ENCODE data around the gene SLC4A2.
"Not testable (repeated sequence)": the region's sequence is repeated elsewhere in the genome, so short reads cannot be mapped to it uniquely, and the experiment has no call there.

Gene SLC4A2

GRCh38 chr7:151059367-151060112 lies at the start of gene SLC4A2:
Gene SLC4A2, plus strand, starts transcription at chr7:151059589. Its CDS starts 2,399 bp downstream, at chr7:151061988.
- Histone ChIP-seq H3K9ac (ENCODE audit: low read length in 5 of 5) (peak within 1 kb of the TSS; percentile 73 to 94 (median 83)), H3K36me3 (ENCODE audit: control insufficient read depth in 5 of 5, insufficient read depth in 5 of 5, low read length in 5 of 5) (peaks cover 0 to 15% (median 3%) of the 10 kb centered on the region in 5 donors), H3K27me3 (ENCODE audit: control insufficient read depth in 5 of 5, insufficient read depth in 4 of 5, low read length in 5 of 5) (no peaks in the 10 kb centered on the region), H3K27ac (ENCODE audit: low read depth, low read length) (peak within 1 kb of the TSS; percentile 97), H3K9me3 (ENCODE audit: control insufficient read depth in 5 of 5, low read length in 5 of 5) (no peaks in the 10 kb centered on the region), H3K4me1 (ENCODE audit: control insufficient read depth in 5 of 5, insufficient read depth in 5 of 5, low read length in 5 of 5) (peaks cover 6 to 60% (median 56%) of the 10 kb centered on the region in 5 donors), H3K4me3 (ENCODE audit: low read depth in 1 of 5, low read length in 5 of 5) (peak within 1 kb of the TSS; percentile 81 to 95 (median 93))

- Histone ChIP-seq H3K4me3 (ENCODE audit: low read depth in 1 of 5, low read length in 5 of 5) (no peak overlapping the region), H3K27me3 (ENCODE audit: control insufficient read depth in 5 of 5, insufficient read depth in 4 of 5, low read length in 5 of 5) (peaks cover 0 to 22% (median 16%) of the 10 kb centered on the region in 5 donors), H3K36me3 (ENCODE audit: control insufficient read depth in 5 of 5, insufficient read depth in 5 of 5, low read length in 5 of 5) (peaks cover 0 to 19% (median 8%) of the 10 kb centered on the region in 5 donors), H3K9ac (ENCODE audit: low read length in 5 of 5) (no peak overlapping the region), H3K4me1 (ENCODE audit: control insufficient read depth in 5 of 5, insufficient read depth in 5 of 5, low read length in 5 of 5) (peaks cover 9 to 61% (median 37%) of the 10 kb centered on the region in 5 donors), H3K9me3 (ENCODE audit: control insufficient read depth in 5 of 5, low read length in 5 of 5) (no peaks in the 10 kb centered on the region), H3K27ac (ENCODE audit: low read depth, low read length) (no peak overlapping the region)
Observed at GRCh38 chr7:151010037-151010306, 49.4 kb upstream of the SLC4A2 start.

GRCh38 chr7:151010307-151011096 lies 48.9 kb upstream of the SLC4A2 start:
- Histone ChIP-seq H3K27ac (ENCODE audit: low read depth, low read length) (no peak overlapping the region), H3K4me3 (ENCODE audit: low read depth in 1 of 5, low read length in 5 of 5) (no peak overlapping the region), H3K27me3 (ENCODE audit: control insufficient read depth in 5 of 5, insufficient read depth in 4 of 5, low read length in 5 of 5) (peaks cover 0 to 26% (median 16%) of the 10 kb centered on the region in 5 donors), H3K36me3 (ENCODE audit: control insufficient read depth in 5 of 5, insufficient read depth in 5 of 5, low read length in 5 of 5) (peaks cover 0 to 14% (median 2%) of the 10 kb centered on the region in 5 donors), H3K9ac (ENCODE audit: low read length in 5 of 5) (no peak overlapping the region), H3K4me1 (ENCODE audit: control insufficient read depth in 5 of 5, insufficient read depth in 5 of 5, low read length in 5 of 5) (peaks cover 9 to 65% (median 37%) of the 10 kb centered on the region in 5 donors), H3K9me3 (ENCODE audit: control insufficient read depth in 5 of 5, low read length in 5 of 5) (no peaks in the 10 kb centered on the region)

GRCh38 chr7:151011097-151011409 lies 48.3 kb upstream of the SLC4A2 start:
- Histone ChIP-seq H3K4me3 (ENCODE audit: low read depth in 1 of 5, low read length in 5 of 5) (no peak overlapping the region), H3K4me1 (ENCODE audit: control insufficient read depth in 5 of 5, insufficient read depth in 5 of 5, low read length in 5 of 5) (peaks cover 9 to 65% (median 37%) of the 10 kb centered on the region in 5 donors), H3K27ac (ENCODE audit: low read depth, low read length) (no peak overlapping the region), H3K9me3 (ENCODE audit: control insufficient read depth in 5 of 5, low read length in 5 of 5) (no peaks in the 10 kb centered on the region), H3K36me3 (ENCODE audit: control insufficient read depth in 5 of 5, insufficient read depth in 5 of 5, low read length in 5 of 5) (peaks cover 0 to 13% (median 0%) of the 10 kb centered on the region in 5 donors), H3K9ac (ENCODE audit: low read length in 5 of 5) (no peak overlapping the region), H3K27me3 (ENCODE audit: control insufficient read depth in 5 of 5, insufficient read depth in 4 of 5, low read length in 5 of 5) (peaks cover 0 to 30% (median 17%) of the 10 kb centered on the region in 5 donors)

- peaks cover 0 to 13% (median 0%) of the 10 kb centered on the region in 5 donors for H3K36me3 ChIP-seq (ENCODE audit: control insufficient read depth in 5 of 5, insufficient read depth in 5 of 5, low read length in 5 of 5)
- H3K27ac ChIP-seq (ENCODE audit: low read depth, low read length); H3K9ac ChIP-seq (ENCODE audit: low read length in 5 of 5); H3K4me3 ChIP-seq (ENCODE audit: low read depth in 1 of 5, low read length in 5 of 5); H3K9me3 ChIP-seq (ENCODE audit: control insufficient read depth in 5 of 5, low read length in 5 of 5): not testable (repeated sequence)
- H3K27me3 ChIP-seq (ENCODE audit: control insufficient read depth in 5 of 5, insufficient read depth in 4 of 5, low read length in 5 of 5) = peaks cover 2 to 30% (median 19%) of the 10 kb centered on the region in 5 donors
- H3K4me1 ChIP-seq (ENCODE audit: control insufficient read depth in 5 of 5, insufficient read depth in 5 of 5, low read length in 5 of 5) = peaks cover 9 to 62% (median 37%) of the 10 kb centered on the region in 5 donors
Observed at GRCh38 chr7:151011616-151012015, 47.8 kb upstream of the SLC4A2 start.

GRCh38 chr7:151012031-151012692 lies 47.2 kb upstream of the SLC4A2 start:
- Histone ChIP-seq H3K36me3 (ENCODE audit: control insufficient read depth in 5 of 5, insufficient read depth in 5 of 5, low read length in 5 of 5) (peaks cover 0 to 13% (median 0%) of the 10 kb centered on the region in 5 donors), H3K4me3 (ENCODE audit: low read depth in 1 of 5, low read length in 5 of 5) (no peak overlapping the region), H3K27ac (ENCODE audit: low read depth, low read length) (no peak overlapping the region), H3K4me1 (ENCODE audit: control insufficient read depth in 5 of 5, insufficient read depth in 5 of 5, low read length in 5 of 5) (peaks cover 9 to 58% (median 37%) of the 10 kb centered on the region in 5 donors), H3K9ac (ENCODE audit: low read length in 5 of 5) (no peak overlapping the region), H3K9me3 (ENCODE audit: control insufficient read depth in 5 of 5, low read length in 5 of 5) (no peaks in the 10 kb centered on the region), H3K27me3 (ENCODE audit: control insufficient read depth in 5 of 5, insufficient read depth in 4 of 5, low read length in 5 of 5) (peaks cover 7 to 33% (median 21%) of the 10 kb centered on the region in 5 donors)

GRCh38 chr7:151012911-151013347 lies 46.5 kb upstream of the SLC4A2 start:
- peaks cover 14 to 39% (median 29%) of the 10 kb centered on the region in 5 donors for H3K27me3 ChIP-seq (ENCODE audit: control insufficient read depth in 5 of 5, insufficient read depth in 4 of 5, low read length in 5 of 5)
- H3K27ac ChIP-seq (ENCODE audit: low read depth, low read length) = no peak overlapping the region

GRCh38 chr7:151013356-151013732 lies 46.0 kb upstream of the SLC4A2 start:
- no peaks in the 10 kb centered on the region for H3K9me3 ChIP-seq (ENCODE audit: control insufficient read depth in 5 of 5, low read length in 5 of 5)
- H3K27me3 ChIP-seq (ENCODE audit: control insufficient read depth in 5 of 5, insufficient read depth in 4 of 5, low read length in 5 of 5) = peaks cover 16 to 39% (median 33%) of the 10 kb centered on the region in 5 donors
- H3K4me1 ChIP-seq (ENCODE audit: control insufficient read depth in 5 of 5, insufficient read depth in 5 of 5, low read length in 5 of 5) = peaks cover 6 to 55% (median 40%) of the 10 kb centered on the region in 5 donors
- H3K36me3 ChIP-seq (ENCODE audit: control insufficient read depth in 5 of 5, insufficient read depth in 5 of 5, low read length in 5 of 5) = peaks cover 0 to 13% (median 0%) of the 10 kb centered on the region in 5 donors
- H3K4me3 ChIP-seq (ENCODE audit: low read depth in 1 of 5, low read length in 5 of 5) = peak overlapping the region in 2 of 5 donors; percentile 44 to 60
- H3K9ac ChIP-seq (ENCODE audit: low read length in 5 of 5) = no peak overlapping the region
- H3K27ac ChIP-seq (ENCODE audit: low read depth, low read length) = no peak overlapping the region

More at GRCh38 chr7:151012911-151013347, 46.5 kb upstream of the SLC4A2 start:
- Histone ChIP-seq H3K9ac (ENCODE audit: low read length in 5 of 5) (no peak overlapping the region), H3K36me3 (ENCODE audit: control insufficient read depth in 5 of 5, insufficient read depth in 5 of 5, low read length in 5 of 5) (peaks cover 0 to 13% (median 0%) of the 10 kb centered on the region in 5 donors), H3K4me3 (ENCODE audit: low read depth in 1 of 5, low read length in 5 of 5) (no peak overlapping the region), H3K9me3 (ENCODE audit: control insufficient read depth in 5 of 5, low read length in 5 of 5) (no peaks in the 10 kb centered on the region), H3K4me1 (ENCODE audit: control insufficient read depth in 5 of 5, insufficient read depth in 5 of 5, low read length in 5 of 5) (peaks cover 9 to 55% (median 40%) of the 10 kb centered on the region in 5 donors)

- H3K4me1 ChIP-seq (ENCODE audit: control insufficient read depth in 5 of 5, insufficient read depth in 5 of 5, low read length in 5 of 5) = peaks cover 4 to 54% (median 40%) of the 10 kb centered on the region in 5 donors
- no peak overlapping the region for H3K27ac ChIP-seq (ENCODE audit: low read depth, low read length)
- H3K36me3 ChIP-seq (ENCODE audit: control insufficient read depth in 5 of 5, insufficient read depth in 5 of 5, low read length in 5 of 5) = peaks cover 0 to 13% (median 0%) of the 10 kb centered on the region in 5 donors
- H3K9ac ChIP-seq (ENCODE audit: low read length in 5 of 5) = peak overlapping the region in 2 of 5 donors; percentile 28 to 53
- H3K9me3 ChIP-seq (ENCODE audit: control insufficient read depth in 5 of 5, low read length in 5 of 5) = no peaks in the 10 kb centered on the region
- peak overlapping the region in 4 of 5 donors; percentile 11 to 60 (median 51) for H3K4me3 ChIP-seq (ENCODE audit: low read depth in 1 of 5, low read length in 5 of 5)
- H3K27me3 ChIP-seq (ENCODE audit: control insufficient read depth in 5 of 5, insufficient read depth in 4 of 5, low read length in 5 of 5) = peaks cover 18 to 44% (median 37%) of the 10 kb centered on the region in 5 donors
Observed at GRCh38 chr7:151013733-151014497, 45.5 kb upstream of the SLC4A2 start.
